Keratinocyte (primary cell): ENCODE results near the gene SMTNL1. TPM values are rescaled to one million over a fixed set of nuclear protein-coding genes. Genes with fewer than 3 reads are reported as not detected.
A peak's percentile ranks its signal among the peaks of the same experiment; 100 is the strongest.

Experiments
- DNase-seq: peaks from one replicate; pipeline ENCODE4 v3.0.0-alpha.2; 2011; ENCODE audit warnings: low read depth, missing footprints, low spot score
- FAIRE-seq: peaks from 2 replicates; lab custom pipeline; 2011; peaks lifted over from hg19 to GRCh38; lab: Jason Lieb, UNC
- H2AFZ ChIP-seq: 2 replicates; pipeline ENCODE4 v1.6.0; 2012; ENCODE audit warnings: low read length, control low read depth, inconsistent platforms; ENCODE audit not compliant: control insufficient read depth
- H3K27ac ChIP-seq: 2 replicates; pipeline ENCODE4 v1.5.1; 2011; ENCODE audit warnings: low read length; ENCODE audit not compliant: control insufficient read depth, insufficient read depth
- H3K27me3 ChIP-seq: 3 replicates; pipeline ENCODE4 v1.6.0; 2011; ENCODE audit warnings: low read length; ENCODE audit not compliant: control insufficient read depth, insufficient read depth; ENCODE audit errors: extremely low read depth
- H3K36me3 ChIP-seq, 2 experiments: 2 replicates in 1 of 2; 3 replicates in 1 of 2; pipeline ENCODE4 v1.5.1; 2011; ENCODE audit warnings: low read length in 2 of 2, mild to moderate bottlenecking in 1 of 2; ENCODE audit not compliant: control insufficient read depth in 2 of 2, insufficient read depth in 2 of 2; ENCODE audit errors: extremely low read depth in 1 of 2
- H3K4me1 ChIP-seq: 3 replicates; pipeline ENCODE4 v1.5.1; 2011; ENCODE audit warnings: low read length; ENCODE audit not compliant: control insufficient read depth, insufficient read depth; ENCODE audit errors: extremely low read depth
- H3K4me2 ChIP-seq: 3 replicates; pipeline ENCODE4 v1.6.0; 2011; ENCODE audit warnings: low read depth, low read length; ENCODE audit not compliant: control insufficient read depth, insufficient read depth; ENCODE audit errors: extremely low read depth
- H3K4me3 ChIP-seq, 3 experiments: fragments of 200-600 bp in 1 of 3; sonication (generic) in 1 of 3; 2 replicates in 2 of 3; 3 replicates in 1 of 3; pipeline ENCODE4 v1.5.1; 2011 to 2016; ENCODE audit warnings: low read length in 3 of 3, mild to moderate bottlenecking in 3 of 3, control low read depth in 2 of 3, inconsistent platforms in 1 of 3, low read depth in 1 of 3, mixed read lengths in 1 of 3, mixed run types in 1 of 3, moderate library complexity in 1 of 3; ENCODE audit not compliant: control insufficient read depth in 2 of 3, insufficient read depth in 2 of 3; ENCODE audit errors: extremely low read depth in 1 of 3
- H3K79me2 ChIP-seq: 2 replicates; pipeline ENCODE4 v1.6.0; 2012; ENCODE audit warnings: low read length; ENCODE audit not compliant: control insufficient read depth, insufficient read depth
- H3K9ac ChIP-seq: 3 replicates; pipeline ENCODE4 v1.6.0; 2011; ENCODE audit warnings: low read length; ENCODE audit not compliant: control insufficient read depth, insufficient read depth; ENCODE audit errors: extremely low read depth
- H3K9me1 ChIP-seq: 3 replicates; pipeline ENCODE4 v1.6.0; 2011; ENCODE audit warnings: low read length; ENCODE audit not compliant: control insufficient read depth, insufficient read depth; ENCODE audit errors: extremely low read depth
- H3K9me3 ChIP-seq: 2 replicates; pipeline ENCODE4 v1.5.1; 2012; ENCODE audit warnings: low read depth, low read length; ENCODE audit not compliant: control insufficient read depth
- H4K20me1 ChIP-seq: 3 replicates; pipeline ENCODE4 v1.6.0; 2011; ENCODE audit warnings: low read length; ENCODE audit not compliant: control insufficient read depth, insufficient read depth; ENCODE audit errors: extremely low read depth
- EZH2 ChIP-seq: IDR thresholded peaks from one replicate; pipeline ENCODE4 v1.6.1; 2012; ENCODE audit warnings: inconsistent platforms, mild to moderate bottlenecking, low read length, moderate library complexity
- dilution Hi-C: fragments of 300-500 bp; cut with MboI; formaldehyde crosslinking; loops from one replicate; pipeline ENCODE4 v1.7.0; 2020; ENCODE audit warnings: low sequenced_read_pairs; ENCODE audit not compliant: extremely low pct_ligation_motif_present
- polyA plus RNA-seq, 5 experiments: library from polyadenylated mRNA; depleted of rRNA in 3 of 5; stranded (reverse) in 3 of 5; stranded (forward) in 1 of 5; unstranded in 1 of 5; fragments of >200 nt; gene quantifications; 1 replicate in 1 of 5; 2 replicates in 3 of 5; 3 replicates in 1 of 5; pipeline versions ENCODE4 v1.2.1 to v1.2.3, GENCODE V29; 2011 to 2012; ENCODE audit warnings: missing spikeins in 2 of 5, low read depth in 1 of 5, low replicate concordance in 1 of 5
- TF ChIP-seq, protein P1 (sequence below), 3 experiments: IDR thresholded peaks in 1 of 3; conservative IDR thresholded peaks in 1 of 3; optimal IDR thresholded peaks in 1 of 3; 2 replicates in 2 of 3; 3 replicates in 1 of 3; pipeline versions ENCODE3 to v1.5.1; 2011; ENCODE audit warnings: low read length in 3 of 3, mild to moderate bottlenecking in 3 of 3, moderate library complexity in 2 of 3, control low read depth in 1 of 3, inconsistent platforms in 1 of 3; ENCODE audit not compliant: insufficient read depth in 2 of 3; ENCODE audit errors: extremely low read depth in 1 of 3

Gene SMTNL1
- polyA plus RNA-seq, 1 donor (not counting 4 experiments of a cell fraction or from before 2014, with no cell fraction given), result not detected

DNA sequence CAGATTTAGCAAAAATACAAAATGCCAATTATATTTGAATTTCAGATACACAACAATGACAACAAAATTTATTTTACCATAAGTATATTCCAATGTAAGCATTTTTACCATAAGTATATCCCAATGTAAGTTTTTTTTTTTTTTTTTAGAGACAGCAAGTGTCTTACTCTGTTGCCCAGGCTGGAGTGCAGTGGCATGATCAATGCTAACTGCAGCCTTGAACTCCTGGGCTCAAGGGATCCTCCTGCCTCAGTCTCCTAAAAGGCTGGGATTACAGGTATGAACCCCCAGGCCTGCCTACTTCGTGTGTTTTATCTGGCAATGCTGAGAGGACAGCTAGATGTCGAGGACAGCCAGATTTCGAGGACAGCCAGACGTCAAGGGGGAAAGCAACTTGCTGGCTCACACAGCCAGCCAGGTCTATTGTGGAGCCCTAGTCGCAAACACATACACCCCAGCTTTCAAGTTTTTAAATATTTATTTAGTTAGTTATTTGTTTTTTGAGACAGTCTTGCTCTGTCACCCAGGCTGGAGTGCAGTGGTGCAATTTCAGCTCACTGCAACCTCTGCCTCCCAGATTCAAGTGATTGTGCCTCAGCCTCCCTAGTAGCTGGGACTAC lies 59.0 kb downstream of the SMTNL1 start:
- no peaks in the 10 kb centered on the region for H4K20me1 ChIP-seq
- FAIRE-seq (no peak), DNase-seq (no peak)
- no peak overlapping the region for H3K27ac ChIP-seq
- no peak overlapping the region for H3K9ac ChIP-seq
- H2AFZ ChIP-seq, result no peak overlapping the region
- peaks cover 6% of the 10 kb centered on the region for H3K4me1 ChIP-seq
- H3K4me3 ChIP-seq, result no peak overlapping the region
- dilution Hi-C loops, result no loop called here
- no peaks in the 10 kb centered on the region for H3K36me3 ChIP-seq
- TF ChIP-seq, protein P1, sequence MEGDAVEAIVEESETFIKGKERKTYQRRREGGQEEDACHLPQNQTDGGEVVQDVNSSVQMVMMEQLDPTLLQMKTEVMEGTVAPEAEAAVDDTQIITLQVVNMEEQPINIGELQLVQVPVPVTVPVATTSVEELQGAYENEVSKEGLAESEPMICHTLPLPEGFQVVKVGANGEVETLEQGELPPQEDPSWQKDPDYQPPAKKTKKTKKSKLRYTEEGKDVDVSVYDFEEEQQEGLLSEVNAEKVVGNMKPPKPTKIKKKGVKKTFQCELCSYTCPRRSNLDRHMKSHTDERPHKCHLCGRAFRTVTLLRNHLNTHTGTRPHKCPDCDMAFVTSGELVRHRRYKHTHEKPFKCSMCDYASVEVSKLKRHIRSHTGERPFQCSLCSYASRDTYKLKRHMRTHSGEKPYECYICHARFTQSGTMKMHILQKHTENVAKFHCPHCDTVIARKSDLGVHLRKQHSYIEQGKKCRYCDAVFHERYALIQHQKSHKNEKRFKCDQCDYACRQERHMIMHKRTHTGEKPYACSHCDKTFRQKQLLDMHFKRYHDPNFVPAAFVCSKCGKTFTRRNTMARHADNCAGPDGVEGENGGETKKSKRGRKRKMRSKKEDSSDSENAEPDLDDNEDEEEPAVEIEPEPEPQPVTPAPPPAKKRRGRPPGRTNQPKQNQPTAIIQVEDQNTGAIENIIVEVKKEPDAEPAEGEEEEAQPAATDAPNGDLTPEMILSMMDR (optimal IDR thresholded peaks at IDR 0.05 in 1 of 3, IDR thresholded peaks at IDR 0.05 in 1 of 3, conservative IDR thresholded peaks at IDR 0.05 in 1 of 3; ENCODE audit: extremely low read depth in 1 of 3, insufficient read depth in 2 of 3, low read length in 3 of 3), result no peak
- TF ChIP-seq EZH2, result no peak
- H3K9me3 ChIP-seq, result no peaks in the 10 kb centered on the region
- no peaks in the 10 kb centered on the region for H3K79me2 ChIP-seq
- H3K9me1 ChIP-seq, result no peaks in the 10 kb centered on the region
- H3K4me2 ChIP-seq, result no peak overlapping the region
- peaks cover 3% of the 10 kb centered on the region for H3K27me3 ChIP-seq

DNA sequence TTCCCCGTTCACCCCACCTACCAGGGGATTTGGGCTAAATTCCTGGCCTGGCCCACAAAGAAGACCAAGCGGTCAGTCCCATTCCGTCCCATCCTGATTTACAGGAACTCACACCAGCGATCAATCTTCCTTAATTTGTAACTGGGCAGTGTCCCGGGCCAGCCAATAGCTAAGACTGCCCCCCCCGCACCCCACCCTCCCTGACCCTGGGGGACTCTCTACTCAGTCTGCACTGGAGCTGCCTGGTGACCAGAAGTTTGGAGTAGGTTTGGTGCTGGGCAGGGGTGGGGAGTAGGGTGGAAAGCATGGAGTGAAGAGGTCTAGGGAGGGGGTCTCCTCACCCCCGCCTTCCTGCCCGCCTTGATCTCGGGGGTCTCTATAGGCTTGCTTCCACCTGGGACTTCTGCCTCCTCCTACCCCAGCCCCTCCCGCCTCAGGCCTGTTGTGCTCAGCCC lies 60.1 kb downstream of the SMTNL1 start, which contains the start of gene SERPING1:
Gene SERPING1, plus strand, starts transcription at position 225 of the 455 bp plus-strand sequence. CDS start 586 bp downstream, outside the sequence.
- Histone ChIP-seq H3K9ac (no peak within 1 kb of the TSS), H3K79me2 (no peaks in the 10 kb centered on the region), H3K27me3 (peaks cover 3% of the 10 kb centered on the region), H3K9me1 (no peaks in the 10 kb centered on the region), H4K20me1 (no peaks in the 10 kb centered on the region), H3K4me1 (peaks cover 6% of the 10 kb centered on the region), H3K9me3 (no peaks in the 10 kb centered on the region), H3K27ac (no peak within 1 kb of the TSS), H3K36me3 (no peaks in the 10 kb centered on the region), H2AFZ (peak within 1 kb of the TSS; percentile 45), H3K4me3 (peak within 1 kb of the TSS; percentile 31 to 57 (median 46)), H3K4me2 (peak within 1 kb of the TSS; percentile 46)
- dilution Hi-C loops, result no loop called here
- DNase-seq (no peak), FAIRE-seq (no peak)
- TF ChIP-seq EZH2, result no peak
- TF ChIP-seq, protein P1 (optimal IDR thresholded peaks at IDR 0.05 in 1 of 3, IDR thresholded peaks at IDR 0.05 in 1 of 3, conservative IDR thresholded peaks at IDR 0.05 in 1 of 3; ENCODE audit: extremely low read depth in 1 of 3, insufficient read depth in 2 of 3, low read length in 3 of 3), result no peak
